ENCODE measurements around the gene TIGD1.

Gene TIGD1

GRCh38 chr2:232522623-232523401 lies 27.5 kb downstream of the TIGD1 start:
- DNase-seq = no peak

GRCh38 chr2:232521959-232522622 lies 28.3 kb downstream of the TIGD1 start:
- DNase-seq = peak in 6 of 14 donors; percentile 7 to 65 (median 22)

GRCh38 chr2:232521098-232521497 lies 29.3 kb downstream of the TIGD1 start:
- no peak for DNase-seq

- DNase-seq = no peak
Observed at GRCh38 chr2:232520489-232520888, 29.9 kb downstream of the TIGD1 start.

GRCh38 chr2:232519581-232520438 lies 30.5 kb downstream of the TIGD1 start, which contains the start of gene PRSS56:
Gene PRSS56, plus strand, starts transcription at chr2:232520388. Its CDS starts 211 bp downstream, at chr2:232520599.
- no peak for DNase-seq

- no peak for DNase-seq
Observed at GRCh38 chr2:232518844-232519243, 31.5 kb downstream of the TIGD1 start.

GRCh38 chr2:232516551-232516950 lies 33.8 kb downstream of the TIGD1 start:
- DNase-seq = no peak

- no peak for DNase-seq
Observed at GRCh38 chr2:232515639-232516038, 34.7 kb downstream of the TIGD1 start.

GRCh38 chr2:232513353-232513752 lies 37.0 kb downstream of the TIGD1 start:
- DNase-seq = no peak

GRCh38 chr2:232512602-232513001 lies 37.8 kb downstream of the TIGD1 start:
- DNase-seq = no peak

- peak in 1 of 14 donors; percentile 24 for DNase-seq
Observed at GRCh38 chr2:232511336-232511890, 38.9 kb downstream of the TIGD1 start.

- DNase-seq = no peak
Observed at GRCh38 chr2:232508251-232508650, 42.1 kb downstream of the TIGD1 start.

- no peak for DNase-seq
Observed at GRCh38 chr2:232506709-232507108, 43.6 kb downstream of the TIGD1 start.

GRCh38 chr2:232505856-232506255 lies 44.5 kb downstream of the TIGD1 start:
- no peak for DNase-seq

GRCh38 chr2:232504438-232504837 lies 45.9 kb downstream of the TIGD1 start:
- DNase-seq = peak in 1 of 14 donors; percentile 7

GRCh38 chr2:232503809-232504323 lies 46.5 kb downstream of the TIGD1 start:
- no peak for DNase-seq

GRCh38 chr2:232502911-232503808 lies 47.2 kb downstream of the TIGD1 start:
- DNase-seq = peak in 8 of 14 donors; percentile 8 to 58 (median 15)

GRCh38 chr2:232502511-232502910 lies 47.8 kb downstream of the TIGD1 start:
- no peak for DNase-seq

GRCh38 chr2:232501794-232502390 lies 48.5 kb downstream of the TIGD1 start:
- DNase-seq = no peak

- DNase-seq = no peak
Observed at GRCh38 chr2:232501331-232501771, 49.0 kb downstream of the TIGD1 start.

GRCh38 chr2:232498452-232498851 lies 51.9 kb downstream of the TIGD1 start:
- DNase-seq = no peak

Data from C1 segment of cervical spinal cord (tissue), 14 donors.